Endothelial cell of umbilical vein (primary cell): ENCODE measurements around the gene TMEM184B.

Experiments
- CTCF ChIP-seq, 2 donors: IDR thresholded peaks; 1 replicate in 1 of 2; 2 replicates in 1 of 2; pipeline ENCODE4 v1.5.1; 2011; ENCODE audit warnings: low read length in 2 of 2, mild to moderate bottlenecking in 2 of 2, moderate library complexity in 2 of 2, control low read depth in 1 of 2, inconsistent platforms in 1 of 2, low read depth in 1 of 2; ENCODE audit not compliant: insufficient read depth in 1 of 2; ENCODE audit errors: extremely low read depth in 1 of 2
- EZH2 ChIP-seq: IDR thresholded peaks from 2 replicates; pipeline ENCODE4 v1.6.1; 2012; ENCODE audit warnings: borderline replicate concordance, low read depth, mild to moderate bottlenecking, moderate library complexity, low read length, inconsistent platforms; ENCODE audit not compliant: severe bottlenecking
- FOS ChIP-seq: IDR thresholded peaks from 2 replicates; pipeline ENCODE4 v1.6.1; 2011; ENCODE audit warnings: mild to moderate bottlenecking, low read length, moderate library complexity, borderline replicate concordance; ENCODE audit not compliant: insufficient read depth
- JUN ChIP-seq: IDR thresholded peaks from 2 replicates; pipeline ENCODE4 v1.6.1; 2011; ENCODE audit warnings: borderline replicate concordance, low read depth; ENCODE audit not compliant: insufficient read length, insufficient read depth
- MAX ChIP-seq: IDR thresholded peaks from 2 replicates; pipeline ENCODE4 v1.6.1; 2011; ENCODE audit not compliant: insufficient read depth, insufficient read length
- MYC ChIP-seq: IDR thresholded peaks from one replicate; pipeline ENCODE4 v1.6.1; 2011; ENCODE audit warnings: mild to moderate bottlenecking, low read depth, low read length
- POLR2A ChIP-seq: IDR thresholded peaks from 2 replicates; pipeline ENCODE4 v1.6.1; 2012; ENCODE audit warnings: low read depth, mild to moderate bottlenecking, control low read depth, low read length
- POLR2AphosphoS5 ChIP-seq: IDR thresholded peaks from 2 replicates; pipeline ENCODE4 v1.6.1; 2012; ENCODE audit warnings: low read depth, mild to moderate bottlenecking, control low read depth, low read length, moderate library complexity; ENCODE audit not compliant: insufficient read depth

- TF ChIP-seq CTCF (IDR thresholded peaks at IDR 0.05; ENCODE audit: extremely low read depth in 1 of 2, insufficient read depth in 1 of 2, low read depth in 1 of 2, low read length in 2 of 2) (no peak), POLR2A (no peak), POLR2AphosphoS5 (no peak), EZH2 (no peak), JUN (no peak), MAX (no peak), MYC (no peak), FOS (no peak)
These were observed 6.7 kb downstream of the TMEM184B start for GRCh38 chr22:38266120-38266519.
